ENCODE data around the gene MYH4.

MYH4 gene

DNA sequence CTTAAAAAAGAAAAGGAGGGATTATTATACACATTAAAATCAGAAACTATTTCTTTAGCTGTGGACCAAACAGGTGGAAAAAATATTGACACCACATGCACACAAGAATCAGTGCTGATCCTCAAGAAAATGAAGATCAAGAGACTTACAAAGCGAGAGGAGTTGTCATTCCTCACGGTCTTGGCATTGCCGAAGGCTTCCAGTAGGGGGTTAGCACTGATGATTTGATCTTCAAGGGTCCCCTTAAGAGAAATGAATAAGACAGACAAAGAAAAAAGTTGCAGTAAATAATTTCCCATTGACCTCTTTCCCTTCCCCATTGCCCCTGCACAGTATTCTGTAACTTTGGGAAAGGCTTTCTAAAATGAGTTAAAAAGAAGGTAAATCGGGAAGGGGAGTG, 6.0 kb downstream of the MYH4 start:
- TF ChIP-seq, protein P1, sequence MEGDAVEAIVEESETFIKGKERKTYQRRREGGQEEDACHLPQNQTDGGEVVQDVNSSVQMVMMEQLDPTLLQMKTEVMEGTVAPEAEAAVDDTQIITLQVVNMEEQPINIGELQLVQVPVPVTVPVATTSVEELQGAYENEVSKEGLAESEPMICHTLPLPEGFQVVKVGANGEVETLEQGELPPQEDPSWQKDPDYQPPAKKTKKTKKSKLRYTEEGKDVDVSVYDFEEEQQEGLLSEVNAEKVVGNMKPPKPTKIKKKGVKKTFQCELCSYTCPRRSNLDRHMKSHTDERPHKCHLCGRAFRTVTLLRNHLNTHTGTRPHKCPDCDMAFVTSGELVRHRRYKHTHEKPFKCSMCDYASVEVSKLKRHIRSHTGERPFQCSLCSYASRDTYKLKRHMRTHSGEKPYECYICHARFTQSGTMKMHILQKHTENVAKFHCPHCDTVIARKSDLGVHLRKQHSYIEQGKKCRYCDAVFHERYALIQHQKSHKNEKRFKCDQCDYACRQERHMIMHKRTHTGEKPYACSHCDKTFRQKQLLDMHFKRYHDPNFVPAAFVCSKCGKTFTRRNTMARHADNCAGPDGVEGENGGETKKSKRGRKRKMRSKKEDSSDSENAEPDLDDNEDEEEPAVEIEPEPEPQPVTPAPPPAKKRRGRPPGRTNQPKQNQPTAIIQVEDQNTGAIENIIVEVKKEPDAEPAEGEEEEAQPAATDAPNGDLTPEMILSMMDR (conservative IDR thresholded peaks at IDR 0.05; ENCODE audit: low read length) = no peak; the same call in 1 of the 2 replicates
- TF ChIP-seq EZH2phosphoT487 (IDR thresholded peaks at IDR 0.05; ENCODE audit: borderline replicate concordance) = no peak
- no peak overlapping the region for H3K9ac ChIP-seq (ENCODE audit: low read depth, low read length, poor library complexity, severe bottlenecking)
- no peaks in the 10 kb centered on the region for H3F3A ChIP-seq (ENCODE audit: low read depth)
- H3K4me2 ChIP-seq (ENCODE audit: low read depth, low read length, poor library complexity, severe bottlenecking) = no peak overlapping the region
- no peaks in the 10 kb centered on the region for H3K4me1 ChIP-seq (ENCODE audit: insufficient read depth, low read length, poor library complexity, severe bottlenecking)
- no peak overlapping the region for H2AFZ ChIP-seq (ENCODE audit: low read length)
- H3K4me3 ChIP-seq (ENCODE audit: low read length, poor library complexity, severe bottlenecking) = no peak overlapping the region
- no peaks in the 10 kb centered on the region for H3K36me3 ChIP-seq (ENCODE audit: insufficient read depth, low read length)
- no peaks in the 10 kb centered on the region for H3K79me2 ChIP-seq (ENCODE audit: insufficient read depth, low read length)
- no peaks in the 10 kb centered on the region for H3K9me2 ChIP-seq (replicated peaks; ENCODE audit: low read depth, low read length)
- no peaks in the 10 kb centered on the region for H3K9me3 ChIP-seq (ENCODE audit: insufficient read depth, low read depth, low read length)
- H3K27me3 ChIP-seq (ENCODE audit: insufficient read depth, low read length, poor library complexity, severe bottlenecking) = no peaks in the 10 kb centered on the region
- H4K20me1 ChIP-seq (ENCODE audit: insufficient read depth, low read length, poor library complexity, severe bottlenecking) = no peaks in the 10 kb centered on the region

DNA sequence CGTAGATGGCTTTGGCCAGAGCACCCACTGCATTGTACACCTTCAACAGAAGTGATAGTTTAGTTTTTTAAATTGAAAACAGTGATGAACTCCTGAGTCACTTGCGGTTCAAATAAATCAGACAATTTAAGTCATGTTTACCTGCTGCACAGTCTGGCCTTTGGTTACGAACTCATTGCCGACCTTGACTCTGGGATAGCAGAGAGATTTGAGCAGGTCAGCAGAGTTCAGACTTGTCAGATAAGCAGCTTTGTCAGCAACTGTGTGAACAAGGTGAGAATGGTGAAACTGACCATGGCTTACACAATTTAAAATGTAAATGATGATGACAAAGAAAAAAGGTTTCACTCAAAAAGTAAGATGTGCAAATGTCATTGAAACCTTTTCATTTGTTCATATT, 9.3 kb downstream of the MYH4 start:
- Histone ChIP-seq H3K9me3 (ENCODE audit: insufficient read depth, low read depth, low read length) (no peaks in the 10 kb centered on the region), H2AFZ (ENCODE audit: low read length) (no peak overlapping the region), H3K4me1 (ENCODE audit: insufficient read depth, low read length, poor library complexity, severe bottlenecking) (no peaks in the 10 kb centered on the region), H3K4me2 (ENCODE audit: low read depth, low read length, poor library complexity, severe bottlenecking) (no peak overlapping the region), H3K36me3 (ENCODE audit: insufficient read depth, low read length) (no peaks in the 10 kb centered on the region), H3K79me2 (ENCODE audit: insufficient read depth, low read length) (no peaks in the 10 kb centered on the region), H3K9ac (ENCODE audit: low read depth, low read length, poor library complexity, severe bottlenecking) (no peak overlapping the region), H3F3A (ENCODE audit: low read depth) (no peaks in the 10 kb centered on the region), H3K9me2 (replicated peaks; ENCODE audit: low read depth, low read length) (no peaks in the 10 kb centered on the region), H3K4me3 (ENCODE audit: low read length, poor library complexity, severe bottlenecking) (no peak overlapping the region), H4K20me1 (ENCODE audit: insufficient read depth, low read length, poor library complexity, severe bottlenecking) (no peaks in the 10 kb centered on the region), H3K27me3 (ENCODE audit: insufficient read depth, low read length, poor library complexity, severe bottlenecking) (no peaks in the 10 kb centered on the region)
- TF ChIP-seq, protein P1 (conservative IDR thresholded peaks at IDR 0.05; ENCODE audit: low read length) = no peak
- TF ChIP-seq EZH2phosphoT487 (IDR thresholded peaks at IDR 0.05; ENCODE audit: borderline replicate concordance) = no peak

DNA sequence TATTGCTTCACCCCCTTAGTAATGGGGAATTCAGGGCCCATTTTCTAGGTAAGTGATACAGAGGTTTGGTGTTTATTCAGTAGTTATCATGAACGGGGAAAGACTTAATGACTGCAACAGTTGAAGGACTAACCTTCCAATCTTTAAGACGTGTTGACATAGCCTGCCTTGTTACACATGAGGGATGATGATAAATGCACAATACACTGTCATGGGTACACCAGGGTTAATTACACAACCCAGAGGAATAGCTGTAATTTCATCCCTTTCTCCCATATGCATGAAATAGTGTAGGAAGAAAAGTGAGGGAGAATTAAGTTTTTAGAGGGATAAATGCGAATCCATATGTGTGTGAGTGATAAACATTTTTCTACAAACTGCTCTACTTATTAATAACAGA, 10.7 kb downstream of the MYH4 start:
- no peaks in the 10 kb centered on the region for H3K4me1 ChIP-seq (ENCODE audit: insufficient read depth, low read length, poor library complexity, severe bottlenecking)
- TF ChIP-seq EZH2phosphoT487 (IDR thresholded peaks at IDR 0.05; ENCODE audit: borderline replicate concordance) = no peak
- TF ChIP-seq, protein P1 (conservative IDR thresholded peaks at IDR 0.05; ENCODE audit: low read length) = no peak
- H3F3A ChIP-seq (ENCODE audit: low read depth) = no peaks in the 10 kb centered on the region
- H3K4me2 ChIP-seq (ENCODE audit: low read depth, low read length, poor library complexity, severe bottlenecking) = no peak overlapping the region
- no peaks in the 10 kb centered on the region for H3K27me3 ChIP-seq (ENCODE audit: insufficient read depth, low read length, poor library complexity, severe bottlenecking)
- no peaks in the 10 kb centered on the region for H3K79me2 ChIP-seq (ENCODE audit: insufficient read depth, low read length)
- no peaks in the 10 kb centered on the region for H3K9me2 ChIP-seq (replicated peaks; ENCODE audit: low read depth, low read length)
- no peak overlapping the region for H3K9ac ChIP-seq (ENCODE audit: low read depth, low read length, poor library complexity, severe bottlenecking)
- H4K20me1 ChIP-seq (ENCODE audit: insufficient read depth, low read length, poor library complexity, severe bottlenecking) = no peaks in the 10 kb centered on the region
- no peaks in the 10 kb centered on the region for H3K36me3 ChIP-seq (ENCODE audit: insufficient read depth, low read length)
- no peaks in the 10 kb centered on the region for H3K9me3 ChIP-seq (ENCODE audit: insufficient read depth, low read depth, low read length)
- no peak overlapping the region for H3K4me3 ChIP-seq (ENCODE audit: low read length, poor library complexity, severe bottlenecking)
- H2AFZ ChIP-seq (ENCODE audit: low read length) = no peak overlapping the region
